Mammary epithelial cell (primary cell): ENCODE data around the gene FZR1.

Experiments
- EZH2 ChIP-seq: IDR thresholded peaks from 2 replicates; pipeline ENCODE4 v1.6.1; 2012; ENCODE audit warnings: low read length, inconsistent platforms, borderline replicate concordance
- TF ChIP-seq, protein P1 (sequence below), 2 donors: IDR thresholded peaks in 1 of 2; conservative IDR thresholded peaks in 1 of 2; 2 replicates each; pipeline ENCODE4 v1.5.1; 2011 to 2012; ENCODE audit warnings: inconsistent platforms in 2 of 2, low read length in 2 of 2, mild to moderate bottlenecking in 2 of 2, control low read depth in 1 of 2, low read depth in 1 of 2; ENCODE audit not compliant: insufficient read depth in 1 of 2; ENCODE audit errors: extremely low read depth in 1 of 2

DNA sequence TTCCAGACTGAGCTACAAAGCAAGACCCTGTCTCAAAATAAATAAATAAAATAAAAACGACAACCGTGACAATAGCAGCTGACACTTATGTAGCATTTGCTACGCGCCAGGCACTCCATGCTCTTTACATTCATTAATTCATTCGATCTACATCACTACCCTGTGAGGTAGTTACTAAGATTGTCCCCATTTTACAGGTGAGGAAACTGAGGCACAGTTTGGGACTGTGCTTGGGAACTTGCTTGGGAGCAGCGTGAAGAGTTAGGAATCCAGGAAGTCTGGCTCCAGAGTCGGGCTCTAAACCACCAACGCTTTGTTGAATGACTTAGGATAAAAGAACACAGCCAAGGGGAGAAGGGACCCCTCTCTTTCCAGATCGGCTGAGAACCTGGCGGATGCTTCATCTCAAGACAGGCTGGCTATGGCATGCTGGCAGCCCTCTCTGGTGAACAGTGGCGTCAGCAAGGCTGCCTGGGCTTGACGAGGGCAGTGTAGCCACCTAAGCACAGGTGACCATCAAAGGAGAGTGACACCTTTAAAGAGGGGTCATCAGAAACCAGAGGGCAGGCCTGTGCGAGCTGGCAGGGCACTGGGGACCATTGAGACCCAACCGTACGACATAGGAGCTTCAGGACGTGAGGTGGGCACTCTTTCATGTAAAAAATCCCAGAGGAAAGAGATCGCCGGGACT is 6.2 kb upstream of the FZR1 start:
- TF ChIP-seq, protein P1, sequence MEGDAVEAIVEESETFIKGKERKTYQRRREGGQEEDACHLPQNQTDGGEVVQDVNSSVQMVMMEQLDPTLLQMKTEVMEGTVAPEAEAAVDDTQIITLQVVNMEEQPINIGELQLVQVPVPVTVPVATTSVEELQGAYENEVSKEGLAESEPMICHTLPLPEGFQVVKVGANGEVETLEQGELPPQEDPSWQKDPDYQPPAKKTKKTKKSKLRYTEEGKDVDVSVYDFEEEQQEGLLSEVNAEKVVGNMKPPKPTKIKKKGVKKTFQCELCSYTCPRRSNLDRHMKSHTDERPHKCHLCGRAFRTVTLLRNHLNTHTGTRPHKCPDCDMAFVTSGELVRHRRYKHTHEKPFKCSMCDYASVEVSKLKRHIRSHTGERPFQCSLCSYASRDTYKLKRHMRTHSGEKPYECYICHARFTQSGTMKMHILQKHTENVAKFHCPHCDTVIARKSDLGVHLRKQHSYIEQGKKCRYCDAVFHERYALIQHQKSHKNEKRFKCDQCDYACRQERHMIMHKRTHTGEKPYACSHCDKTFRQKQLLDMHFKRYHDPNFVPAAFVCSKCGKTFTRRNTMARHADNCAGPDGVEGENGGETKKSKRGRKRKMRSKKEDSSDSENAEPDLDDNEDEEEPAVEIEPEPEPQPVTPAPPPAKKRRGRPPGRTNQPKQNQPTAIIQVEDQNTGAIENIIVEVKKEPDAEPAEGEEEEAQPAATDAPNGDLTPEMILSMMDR (conservative IDR thresholded peaks at IDR 0.05 in 1 of 2, IDR thresholded peaks at IDR 0.05 in 1 of 2; ENCODE audit: extremely low read depth in 1 of 2, insufficient read depth in 1 of 2, low read depth in 1 of 2, low read length in 2 of 2) = no peak
- TF ChIP-seq EZH2 = no peak
